Hypothalamus (tissue), 51 donors: ENCODE results near the gene DLST.

Experiments used
- DNase-seq, 51 donors: peaks; one replicate each; lab custom pipeline; 2025; lab: John Stamatoyannopoulos, UW

DLST gene

DNA sequence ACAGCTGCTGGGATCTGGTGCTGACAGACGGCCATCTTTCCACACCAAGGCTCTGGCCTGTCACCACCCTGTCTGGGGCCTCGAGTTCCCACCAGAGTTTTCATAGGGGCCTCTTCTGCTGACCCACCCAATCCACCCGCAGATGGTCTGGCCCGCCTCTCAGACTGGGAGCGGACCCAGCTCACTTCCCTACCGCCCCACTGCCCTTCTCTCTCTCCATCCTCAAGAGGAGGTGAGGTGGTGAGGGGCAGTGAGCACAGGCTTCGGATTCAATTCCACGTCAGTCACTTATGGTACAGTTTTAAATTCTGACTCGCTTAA, 53.6 kb downstream of the DLST start:
- DNase-seq: no peak

DNA sequence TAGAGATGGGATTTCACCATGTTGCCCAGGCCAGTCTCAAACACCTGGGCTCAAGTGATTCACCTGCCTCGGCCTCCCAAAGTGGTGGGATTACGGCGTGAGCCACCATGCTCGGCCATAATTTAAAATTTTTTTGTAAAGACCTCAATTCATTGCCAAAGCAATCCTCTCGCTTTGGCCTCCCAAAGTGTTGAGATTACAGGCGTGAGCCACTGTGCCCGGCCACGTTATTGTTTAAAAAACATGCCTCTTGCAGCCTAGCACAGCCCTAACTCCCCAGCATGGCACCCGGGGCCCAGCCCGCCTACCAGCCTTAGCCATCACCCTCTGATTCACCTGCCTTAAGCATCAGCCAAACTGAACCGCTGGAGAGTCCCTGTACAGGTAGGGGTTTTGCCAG, 54.4 kb downstream of the DLST start:
- no peak for DNase-seq

- no peak for DNase-seq
Measured at GRCh38 chr14:74936731-74937130, 55.0 kb downstream of the DLST start.

DNA sequence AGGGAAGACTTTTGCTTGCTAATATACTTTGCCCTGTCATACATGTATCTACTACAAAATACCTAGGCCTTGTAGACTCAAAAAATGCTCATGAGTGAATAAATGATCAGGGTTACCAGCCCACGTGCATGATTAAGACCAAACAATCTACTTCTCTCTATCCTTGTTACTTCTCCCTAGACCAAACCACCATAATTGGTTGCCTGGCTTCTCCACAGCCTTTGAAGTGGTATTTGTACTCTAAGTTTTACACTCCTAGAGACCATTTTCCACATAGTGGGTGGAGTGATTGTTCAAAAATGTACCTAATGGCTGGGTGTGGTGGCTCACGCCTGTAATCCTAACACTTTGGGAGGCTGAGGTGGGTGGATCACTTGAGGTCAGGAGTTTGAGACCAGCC, 55.5 kb downstream of the DLST start:
- DNase-seq: no peak

GRCh38 chr14:74938531-74939495, 57.1 kb downstream of the DLST start:
- DNase-seq: no peak

DNA sequence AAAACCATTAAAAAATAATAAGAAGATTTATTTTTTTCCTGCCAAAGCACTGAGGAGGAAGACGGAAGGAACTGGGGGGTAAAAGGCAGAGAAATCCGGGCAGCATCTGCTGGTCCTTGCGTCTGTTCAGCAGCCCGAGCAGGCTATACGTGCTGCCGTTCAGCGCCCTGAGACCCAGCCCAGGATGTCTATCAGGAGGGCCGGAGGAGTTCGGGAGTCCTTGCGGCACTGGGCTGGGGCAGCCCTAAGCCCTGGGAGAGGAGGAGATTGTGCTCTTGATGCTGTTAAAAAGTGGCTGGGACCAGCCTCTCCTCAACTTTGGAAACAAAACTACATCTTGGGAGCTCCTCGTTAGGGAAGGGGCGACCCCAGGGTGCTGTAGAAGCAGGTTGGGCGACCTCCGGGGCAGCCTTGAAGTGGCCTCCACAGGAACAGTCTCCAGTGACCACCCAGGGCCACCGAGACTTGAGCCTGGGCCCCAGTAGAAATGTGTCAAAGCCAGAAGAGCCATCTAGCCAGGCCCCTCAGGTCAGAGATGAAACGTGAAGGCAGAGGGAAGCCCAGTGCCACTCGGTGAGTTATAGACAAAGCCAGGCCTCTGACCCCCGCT, 59.3 kb downstream of the DLST start:
- no peak for DNase-seq

DNA sequence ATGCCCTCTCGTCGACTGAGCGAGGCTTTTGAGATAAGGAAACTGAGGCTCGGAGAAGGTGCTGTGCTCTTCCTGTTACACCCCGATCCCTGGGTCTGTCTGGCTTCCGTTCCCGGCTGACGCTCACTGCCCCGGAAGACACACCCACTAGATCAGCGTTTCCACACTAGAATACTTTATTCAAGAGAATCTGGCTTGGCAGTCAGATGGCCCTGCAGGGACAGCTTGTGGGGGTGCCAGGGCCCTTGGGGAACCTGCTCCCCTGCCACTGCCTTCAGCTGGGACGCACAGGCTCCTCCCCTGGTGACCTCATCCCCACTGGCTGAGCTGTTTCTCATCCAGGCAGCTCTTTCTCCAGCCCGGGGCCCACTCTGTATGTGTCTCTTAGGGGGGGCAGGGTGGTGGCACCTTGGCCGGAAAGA, 60.0 kb downstream of the DLST start:
- DNase-seq: peak in 40 of 51 donors; percentile 15 to 87 (median 61)

- no peak for DNase-seq
Measured at GRCh38 chr14:74942181-74942580, 60.5 kb downstream of the DLST start.

GRCh38 chr14:74942608-74943007, 60.9 kb downstream of the DLST start:
- no peak for DNase-seq

GRCh38 chr14:74945261-74945851, 63.6 kb downstream of the DLST start:
- peak in 8 of 51 donors; percentile 10 to 23 (median 12) for DNase-seq

DNA sequence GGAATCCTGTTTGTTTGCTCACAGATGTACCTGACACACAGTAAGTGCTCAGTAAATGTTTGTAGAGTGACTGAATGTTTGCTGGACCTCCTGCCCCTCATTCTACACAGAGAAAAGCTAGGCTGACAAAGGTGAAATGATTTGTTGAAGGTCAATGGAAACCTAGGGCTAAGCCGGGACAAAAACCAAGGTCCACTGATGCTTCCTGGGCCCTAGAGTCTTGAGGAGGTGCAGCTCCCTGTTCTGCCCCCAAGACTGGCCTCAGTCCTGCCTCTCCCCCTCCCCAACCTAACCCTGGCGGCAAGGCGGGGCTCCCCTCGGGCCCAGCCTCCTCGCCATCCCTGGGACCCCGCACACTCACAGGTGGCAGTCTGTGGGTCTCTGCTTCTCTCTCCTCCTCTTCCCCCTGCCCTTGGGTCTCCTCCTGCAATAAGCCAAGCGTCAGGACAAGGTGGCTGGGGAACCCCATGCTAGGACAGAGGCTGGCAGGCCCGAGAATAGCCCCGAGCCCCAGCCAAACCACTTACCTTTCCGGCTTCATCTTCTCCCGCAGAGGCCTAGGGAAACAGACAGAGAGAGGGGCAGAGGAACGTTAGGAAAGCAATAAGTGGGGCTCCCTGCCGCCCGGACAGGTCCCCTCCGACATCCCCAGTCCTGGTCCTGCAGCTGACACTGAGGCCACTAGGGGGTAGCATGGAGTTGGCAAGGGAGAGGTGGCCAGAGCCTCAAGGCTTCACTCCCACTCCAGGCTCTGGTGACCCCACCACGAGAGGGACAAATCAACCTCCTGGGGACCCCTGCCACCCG, 64.3 kb downstream of the DLST start:
- peak in 48 of 51 donors; percentile 16 to 82 (median 52) for DNase-seq

GRCh38 chr14:74946659-74947281, 65.1 kb downstream of the DLST start:
- peak in 3 of 51 donors; percentile 5 to 55 (median 29) for DNase-seq

- DNase-seq: no peak
Measured at GRCh38 chr14:74947353-74948227, 65.9 kb downstream of the DLST start.

DNA sequence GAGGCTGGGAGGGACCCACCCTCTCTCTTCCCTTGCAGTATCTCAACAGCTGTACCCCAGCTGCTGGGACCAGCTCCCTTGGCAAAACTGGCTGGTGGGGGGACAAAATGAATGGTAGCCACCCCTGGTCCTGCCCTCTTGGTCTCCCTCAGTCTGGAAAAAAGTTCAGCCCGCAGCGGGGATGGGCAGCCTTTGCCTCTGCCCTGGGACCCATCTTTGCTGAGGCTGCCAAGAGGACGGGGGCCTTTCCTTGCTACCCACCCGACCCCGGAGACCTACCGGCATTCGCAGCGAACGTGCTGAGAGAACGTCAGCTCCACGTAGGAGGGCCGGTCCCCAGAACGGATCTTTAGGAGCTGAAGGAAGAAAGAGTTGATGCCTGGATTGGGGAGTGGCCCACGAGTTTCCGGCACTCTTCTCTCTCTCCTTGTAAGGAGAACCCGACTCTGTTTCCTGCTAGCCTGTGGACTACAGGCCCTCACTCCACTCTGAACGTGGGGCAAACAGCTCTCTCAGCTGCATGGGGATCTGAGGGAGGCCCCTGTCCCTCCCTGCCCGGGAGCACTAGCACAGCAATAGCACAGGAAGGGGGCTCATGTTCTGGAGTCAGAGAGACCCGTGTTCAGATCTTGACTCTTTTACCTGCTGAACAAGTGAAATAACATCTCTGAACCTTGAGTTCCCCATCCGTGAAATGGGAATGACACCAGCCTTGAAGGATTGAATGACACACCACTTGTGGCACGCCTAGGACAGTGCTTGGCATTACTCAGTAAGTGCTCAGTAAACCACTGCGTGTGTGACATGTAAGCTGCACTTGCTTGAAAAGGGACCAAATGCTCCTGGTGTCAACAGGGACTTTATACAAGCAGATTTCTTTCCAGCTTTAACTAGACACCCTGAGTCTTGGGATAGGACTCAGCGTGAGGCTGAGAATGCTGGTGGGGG, 66.8 kb downstream of the DLST start:
- DNase-seq: no peak

DNA sequence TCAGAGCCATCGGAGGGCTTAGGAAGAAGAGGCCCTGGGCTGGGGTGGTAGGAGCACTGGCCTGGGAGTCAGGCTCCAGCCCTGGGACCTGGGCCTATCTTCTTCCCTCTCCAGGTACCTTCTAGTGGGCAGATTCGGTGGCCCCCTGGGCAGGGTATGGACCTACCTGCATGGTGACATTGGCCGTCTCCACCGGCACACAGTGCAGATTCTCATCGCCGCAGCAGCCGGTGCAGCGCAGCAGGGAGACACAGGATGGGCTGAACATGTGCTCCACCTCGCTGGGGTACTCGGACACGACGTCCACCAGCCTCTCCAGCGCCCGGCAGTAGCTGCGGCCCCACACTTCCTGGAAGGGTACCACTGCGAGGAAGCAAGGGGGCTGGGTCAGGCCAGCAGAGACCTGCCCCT, 67.5 kb downstream of the DLST start:
- no peak for DNase-seq

- no peak for DNase-seq
Measured at GRCh38 chr14:74949859-74950573, 68.3 kb downstream of the DLST start.

DNA sequence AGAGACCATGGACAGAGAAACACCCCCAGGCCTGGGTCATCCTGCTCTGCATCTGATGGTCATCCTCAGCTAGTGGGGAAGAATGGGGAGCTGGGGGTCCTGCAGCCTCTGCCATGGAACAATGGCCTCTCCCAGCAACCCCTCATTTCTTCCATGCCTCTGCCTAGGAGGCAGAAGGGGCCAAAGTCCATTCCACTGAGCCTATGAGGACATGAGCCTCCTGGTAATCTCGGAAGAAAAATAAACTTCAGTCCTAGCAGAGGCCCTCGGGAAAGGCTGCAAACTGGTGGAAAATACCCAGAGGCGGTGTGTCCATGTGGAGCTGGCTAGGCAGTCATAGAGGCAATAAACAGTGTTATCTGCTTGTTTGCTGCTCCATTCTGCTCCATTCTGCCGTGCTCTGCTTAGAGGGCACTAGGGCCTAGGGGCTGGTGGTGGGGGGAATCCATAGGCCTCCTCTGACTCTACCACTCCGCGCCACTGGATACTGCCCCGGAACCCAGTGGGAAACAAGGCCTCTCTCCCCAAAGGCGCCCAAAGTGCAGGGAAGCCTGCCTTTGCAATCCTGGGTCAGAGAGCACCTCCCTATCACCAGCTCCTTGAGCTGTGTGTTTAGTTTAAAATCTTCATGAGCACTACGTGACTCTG, 69.2 kb downstream of the DLST start:
- no peak for DNase-seq
